Central memory CD4-positive, alpha-beta T cell (primary cell): ENCODE data around the gene SLIT3.
"Not testable (repeated sequence)": the region's sequence is repeated elsewhere in the genome, so short reads cannot be mapped to it uniquely, and the experiment has no call there.

Source experiments
- DNase-seq: peaks from one replicate; pipeline ENCODE4 v3.0.0; 2022

The SLIT3 gene

DNA sequence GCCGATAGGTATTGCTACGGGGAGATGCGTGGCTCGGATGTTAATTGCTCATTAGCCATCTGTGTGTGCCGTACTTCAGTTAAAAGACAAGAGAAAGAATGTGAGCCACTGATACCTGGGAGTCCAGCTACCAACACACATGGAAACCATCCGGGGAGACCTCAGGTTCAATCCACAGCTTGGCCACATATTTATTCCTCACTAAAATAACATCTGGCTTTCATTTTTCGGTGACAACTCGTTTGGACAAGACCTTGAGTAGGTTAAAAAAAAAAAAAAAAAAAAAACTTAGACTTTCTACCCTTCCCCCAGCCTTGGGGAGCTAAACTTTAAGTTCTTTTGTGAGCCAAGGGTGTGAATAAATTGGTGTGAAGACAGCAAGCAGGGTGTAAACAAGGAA is 84.1 kb downstream of the SLIT3 start:
- DNase-seq = no peak

DNA sequence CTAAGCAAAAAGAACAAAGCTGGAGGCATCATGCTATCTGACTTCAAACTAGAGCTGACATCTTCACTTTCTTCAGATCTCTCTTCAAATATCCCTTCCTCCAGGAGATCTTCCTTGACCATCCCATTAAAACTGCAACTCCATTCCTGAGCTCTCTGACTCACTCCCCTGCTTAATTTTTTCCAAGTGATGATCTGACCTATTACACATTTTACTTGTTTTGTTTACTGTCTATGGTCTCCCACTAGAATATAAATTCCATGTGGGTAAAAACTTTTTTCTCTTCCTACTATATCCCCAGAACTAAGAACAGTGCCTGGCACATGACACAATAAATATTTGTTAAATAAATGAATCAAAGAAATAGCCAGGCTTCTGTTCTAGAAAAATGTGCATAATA is 87.5 kb downstream of the SLIT3 start:
- no peak for DNase-seq

DNA sequence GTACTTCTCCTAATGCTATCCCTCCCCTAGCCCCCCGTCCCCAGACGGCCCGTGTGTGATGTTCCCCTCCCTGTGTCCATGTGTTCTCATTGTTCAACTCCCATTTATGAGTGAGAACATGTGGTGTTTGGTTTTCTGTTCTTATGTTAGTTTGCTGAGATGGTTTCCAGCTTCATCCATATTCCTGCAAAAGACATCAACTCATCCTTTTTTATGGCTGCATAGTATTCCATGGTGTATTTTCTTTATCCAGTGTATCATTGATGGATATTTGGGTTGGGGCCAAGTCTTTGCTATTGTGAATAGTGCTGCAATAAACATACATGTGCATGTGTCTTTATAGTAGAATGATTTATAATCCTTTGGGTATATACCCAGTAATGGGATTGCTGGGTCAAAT is 89.2 kb downstream of the SLIT3 start:
- DNase-seq = not testable (repeated sequence)

DNA sequence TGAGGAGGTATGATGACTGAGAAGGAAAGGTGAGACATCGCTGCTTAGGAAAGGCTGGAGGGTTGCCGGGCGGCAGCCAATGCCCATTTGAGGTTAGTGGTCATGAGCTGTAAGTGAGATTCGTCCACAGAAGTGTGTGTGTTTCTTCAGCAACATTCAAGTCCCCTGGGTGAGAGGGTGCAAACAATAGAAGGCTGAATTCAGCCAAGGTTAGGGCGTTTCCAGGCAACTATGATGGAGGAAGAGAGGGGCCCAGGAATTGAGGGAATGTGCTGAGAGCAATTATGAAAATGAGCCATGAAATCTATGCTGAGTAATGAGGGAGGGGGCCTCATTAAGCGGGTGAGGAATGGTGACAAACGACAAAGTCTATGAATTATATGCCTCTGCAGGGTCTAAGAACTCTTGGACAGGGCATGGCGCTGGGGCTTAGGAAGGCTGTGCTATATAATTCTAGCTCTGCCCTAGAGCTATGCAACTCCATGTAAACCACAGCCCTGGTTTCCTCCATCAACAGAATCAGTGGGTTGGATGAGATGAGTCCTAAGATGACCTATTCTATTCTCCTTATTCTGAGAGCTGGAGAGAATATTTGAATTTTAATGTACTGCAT is 96.0 kb downstream of the SLIT3 start:
- DNase-seq = no peak

DNA sequence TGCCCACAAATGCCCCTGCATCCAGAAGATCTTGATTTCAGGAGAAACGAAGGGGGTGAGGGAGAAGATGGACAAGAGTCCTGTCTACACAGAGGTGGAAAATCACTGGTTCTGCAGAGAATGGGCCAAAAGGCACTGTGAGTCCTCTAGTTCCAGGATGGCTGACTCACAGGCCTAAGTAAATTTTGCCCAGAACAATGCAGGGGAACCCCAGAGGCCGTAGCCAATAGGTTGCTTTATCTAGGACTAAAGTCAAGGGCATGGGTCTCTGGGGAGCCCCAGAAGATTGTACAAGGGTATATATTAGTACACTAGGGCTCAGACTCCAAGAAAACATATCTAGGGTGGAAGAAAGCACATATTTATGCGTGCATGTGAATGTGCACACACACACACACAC is 98.0 kb downstream of the SLIT3 start:
- DNase-seq = no peak

DNA sequence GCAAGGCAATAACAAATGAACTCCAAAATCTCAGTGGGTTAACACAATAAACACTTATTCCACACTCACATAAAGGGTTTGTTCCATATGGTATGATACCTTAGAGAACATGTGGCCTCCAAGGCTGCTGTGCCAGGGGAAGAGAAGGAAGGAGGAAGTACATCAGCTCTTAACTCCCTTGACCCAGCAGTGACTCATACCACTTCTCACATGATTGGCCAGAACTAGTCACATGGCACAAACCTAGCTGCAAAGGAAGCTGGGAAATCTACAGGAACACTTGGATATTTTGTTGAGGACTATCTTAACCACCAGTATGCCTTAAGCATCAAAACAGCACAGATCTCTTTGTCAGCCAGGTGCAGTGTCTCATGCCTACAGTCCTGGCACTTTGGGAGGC is 99.3 kb downstream of the SLIT3 start:
- no peak for DNase-seq

DNA sequence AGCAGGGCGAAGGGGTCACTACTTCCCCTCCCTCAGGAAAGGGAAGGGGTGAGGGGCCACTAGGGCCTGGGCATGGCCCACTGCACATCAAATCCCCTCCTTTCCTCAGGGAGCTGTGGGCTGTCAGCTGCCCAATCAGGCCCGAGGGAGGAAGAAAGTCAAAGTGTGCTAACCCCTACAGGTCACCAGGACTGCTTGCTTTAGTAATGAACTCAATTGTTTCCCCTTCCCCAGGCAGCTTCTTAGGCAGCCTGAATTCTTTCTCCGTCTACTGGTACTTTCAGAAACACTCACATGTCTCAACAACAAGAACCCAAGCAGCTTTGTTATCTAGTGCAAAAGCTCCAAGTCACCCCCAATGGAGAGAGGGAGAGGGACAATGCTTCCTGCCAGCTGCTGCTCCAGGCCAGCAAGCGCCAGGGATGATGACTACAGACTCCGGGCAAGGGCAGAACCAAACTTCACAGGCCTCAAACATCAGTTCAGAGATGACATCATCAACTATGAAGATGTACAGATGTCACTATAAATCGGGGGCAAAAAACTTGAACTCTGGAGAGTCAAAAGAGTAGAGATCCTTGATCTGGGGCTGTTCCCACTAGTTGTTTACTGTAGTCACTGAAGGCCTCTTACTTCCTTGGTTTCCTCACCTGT is 100.7 kb downstream of the SLIT3 start:
- DNase-seq = no peak

DNA sequence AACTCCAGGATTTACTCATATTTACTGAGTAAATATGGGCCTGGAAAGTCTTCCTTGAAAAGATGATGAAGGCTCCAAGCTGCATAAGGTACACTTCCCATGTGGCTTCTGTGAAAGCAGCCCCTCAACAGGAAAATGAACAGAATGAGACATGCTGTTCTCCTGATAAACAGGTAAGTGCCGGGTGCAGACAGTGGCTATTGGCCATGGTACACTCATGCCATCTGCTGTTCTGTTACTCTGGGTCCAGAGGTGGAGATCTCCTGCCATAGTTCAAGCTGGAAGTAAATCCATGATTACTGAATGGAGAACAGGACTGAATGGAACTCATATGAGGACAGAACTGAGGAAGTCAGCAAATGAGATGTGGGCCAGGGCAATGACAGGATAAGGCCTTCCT is 103.6 kb downstream of the SLIT3 start:
- DNase-seq = no peak

DNA sequence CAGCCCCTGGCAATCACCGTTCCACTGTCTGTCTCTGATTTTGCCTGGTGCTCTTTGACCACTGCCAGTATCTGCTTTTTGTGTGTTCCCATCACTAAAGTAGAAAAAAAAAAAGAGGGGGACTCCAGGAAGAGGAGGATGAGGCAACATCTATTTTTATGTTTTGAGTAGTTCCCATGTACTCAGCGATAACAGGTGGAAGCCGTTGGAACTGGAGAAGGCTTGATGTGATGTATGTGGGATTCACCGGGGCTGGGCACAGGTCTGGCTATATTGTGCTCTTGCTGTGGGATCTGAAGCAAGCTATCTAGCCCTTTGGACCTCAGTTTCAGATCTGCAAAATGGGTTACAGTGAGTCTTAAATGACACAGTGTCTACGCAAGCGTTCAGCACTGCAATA is 104.9 kb downstream of the SLIT3 start:
- DNase-seq = no peak

DNA sequence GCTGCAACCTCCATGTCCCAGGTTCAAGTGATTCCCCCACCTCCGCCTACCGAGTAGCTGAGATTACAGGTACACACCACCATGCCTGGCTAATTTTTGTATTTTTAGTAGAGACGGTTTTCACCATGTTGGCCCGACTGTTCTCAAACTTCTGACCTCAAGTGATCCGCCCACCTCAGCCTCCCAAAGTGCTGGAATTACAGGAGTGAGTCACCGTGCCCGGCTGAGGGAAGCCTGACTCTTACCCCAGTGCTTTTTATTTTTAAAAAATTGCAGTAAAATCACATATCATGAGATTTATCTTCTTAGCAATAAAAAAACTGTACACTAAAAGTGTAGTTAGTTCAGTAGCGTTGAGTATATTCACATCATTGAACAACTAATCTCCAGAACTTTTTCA is 105.3 kb downstream of the SLIT3 start:
- DNase-seq = no peak

DNA sequence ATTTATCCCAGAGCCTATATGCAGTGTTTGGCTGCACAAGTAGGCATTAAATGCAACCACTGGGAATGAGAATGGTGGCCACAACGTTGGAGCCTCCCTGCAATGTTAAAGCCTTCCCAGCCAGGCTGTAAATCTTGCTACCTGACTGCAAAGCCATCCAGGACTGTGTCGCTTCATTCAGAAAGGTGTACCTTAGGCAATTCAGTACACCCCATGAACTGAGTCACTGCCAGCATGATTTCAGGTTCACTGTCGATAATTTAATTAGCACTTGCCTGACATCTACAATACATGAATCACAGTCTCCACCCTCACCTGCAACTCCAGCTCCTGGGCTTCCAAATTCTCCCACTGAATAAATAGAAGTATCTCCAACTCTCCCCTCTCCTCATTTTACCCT is 108.4 kb downstream of the SLIT3 start:
- no peak for DNase-seq

DNA sequence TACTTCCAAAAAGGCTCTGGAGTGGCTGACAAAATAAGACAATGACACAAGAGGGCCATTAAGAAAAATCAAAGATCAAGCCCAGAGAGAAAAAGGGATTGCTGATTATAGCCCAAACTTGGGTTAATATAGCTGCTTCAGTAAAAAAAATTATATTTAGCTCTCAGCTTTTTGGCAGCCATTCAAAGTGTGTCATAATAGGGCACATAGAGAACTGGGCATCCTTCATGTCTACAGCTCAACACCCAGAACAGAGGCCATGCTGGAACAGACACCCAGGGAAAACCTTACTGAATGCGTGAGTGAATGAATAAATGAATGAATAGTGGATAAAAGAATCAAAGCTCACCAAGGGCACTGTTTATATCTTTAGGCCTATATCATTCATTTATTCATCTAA is 110.1 kb downstream of the SLIT3 start:
- DNase-seq = no peak

DNA sequence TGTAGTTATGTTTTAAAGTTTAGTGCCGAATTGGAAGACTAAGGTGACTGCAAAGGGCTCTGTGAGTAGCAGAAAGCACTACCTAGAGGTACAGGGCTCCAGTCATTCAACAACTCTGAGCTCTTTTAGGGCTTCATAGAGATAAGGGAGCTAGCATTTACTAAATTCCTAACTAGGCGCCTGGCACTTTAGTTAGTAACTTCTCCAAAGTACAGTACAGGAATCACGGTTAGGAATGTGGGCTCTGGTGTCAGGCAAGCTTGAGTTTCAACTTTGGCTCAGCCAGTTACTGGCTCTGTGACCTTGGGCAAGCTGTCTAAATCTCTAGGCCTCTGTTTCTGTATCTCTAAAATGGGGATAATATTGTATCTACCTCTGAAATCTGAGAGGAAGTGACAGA is 115.3 kb downstream of the SLIT3 start:
- no peak for DNase-seq

DNA sequence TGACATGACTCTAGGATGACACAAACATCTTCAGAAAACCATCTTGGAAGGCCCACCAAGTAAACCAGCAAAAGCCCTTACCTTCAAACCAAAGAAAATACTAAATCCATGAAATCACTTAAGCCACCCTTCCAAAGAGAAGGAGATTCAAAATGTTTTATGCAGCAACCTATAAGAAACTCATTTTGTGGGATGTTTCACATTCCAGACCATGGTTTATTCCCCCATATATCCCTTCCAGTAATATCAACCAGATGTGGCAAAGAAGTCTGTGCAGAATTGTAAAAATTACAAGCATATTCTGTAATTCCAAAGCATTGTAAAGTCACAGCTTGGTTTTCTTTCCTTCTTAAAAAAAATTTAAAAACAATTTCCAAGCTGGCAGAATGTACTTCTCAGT is 117.4 kb downstream of the SLIT3 start:
- no peak for DNase-seq

DNA sequence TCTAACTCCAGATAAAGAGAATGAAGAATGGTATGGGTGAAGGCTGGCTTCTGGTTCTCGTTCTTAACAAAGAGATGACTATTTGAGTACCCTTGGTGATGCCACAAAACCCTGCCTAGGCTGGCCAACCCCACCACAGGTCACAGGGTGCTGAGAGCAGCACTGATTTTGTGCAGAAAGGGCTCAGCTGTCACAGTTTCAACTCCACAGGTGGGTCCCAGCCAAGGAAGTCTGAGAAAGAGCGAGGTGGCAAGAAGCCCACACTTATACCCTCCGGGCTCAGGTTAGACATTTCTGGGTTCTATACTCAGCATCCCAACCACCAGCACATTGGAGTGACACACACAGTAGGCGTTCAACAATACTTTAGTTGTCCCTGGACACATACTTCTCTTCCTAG is 118.1 kb downstream of the SLIT3 start:
- no peak for DNase-seq

DNA sequence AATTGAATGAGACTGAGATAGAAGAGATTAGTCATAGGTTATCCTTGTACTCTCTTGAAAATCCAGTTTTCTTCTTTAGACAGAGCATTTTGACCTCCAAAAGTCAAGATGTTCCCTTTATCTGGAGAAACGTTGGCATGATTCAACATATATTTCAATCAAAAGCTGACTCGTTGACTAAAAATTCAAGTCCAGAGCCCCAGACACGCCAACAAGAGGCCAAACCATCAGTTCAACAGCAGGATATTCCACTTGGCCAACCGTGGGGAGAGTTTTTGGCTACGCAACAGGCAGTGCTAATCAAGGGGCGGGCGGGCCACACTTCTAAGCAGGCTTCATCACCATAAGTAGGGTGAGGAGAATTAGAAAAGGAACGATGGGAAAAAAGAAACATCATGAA is 119.1 kb downstream of the SLIT3 start:
- DNase-seq = no peak

DNA sequence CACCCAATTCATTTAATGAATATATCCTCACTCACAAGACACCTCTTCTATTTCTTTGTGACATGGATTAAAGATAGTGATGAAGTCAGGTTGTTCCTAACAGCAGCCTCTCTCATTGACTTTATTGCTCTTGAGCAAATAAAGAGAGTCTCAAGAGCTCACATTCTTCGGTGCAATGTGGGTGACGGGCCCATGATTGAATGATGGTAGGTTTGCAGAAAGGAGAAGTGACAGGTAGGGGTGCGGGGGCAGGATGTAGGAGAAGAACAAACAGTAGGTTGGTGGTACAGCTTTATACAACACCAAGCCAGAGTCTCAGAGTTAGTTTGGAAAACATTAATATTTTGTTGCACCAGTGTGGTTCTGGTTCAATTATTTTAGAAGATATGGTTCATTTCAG is 122.2 kb downstream of the SLIT3 start:
- DNase-seq = no peak

DNA sequence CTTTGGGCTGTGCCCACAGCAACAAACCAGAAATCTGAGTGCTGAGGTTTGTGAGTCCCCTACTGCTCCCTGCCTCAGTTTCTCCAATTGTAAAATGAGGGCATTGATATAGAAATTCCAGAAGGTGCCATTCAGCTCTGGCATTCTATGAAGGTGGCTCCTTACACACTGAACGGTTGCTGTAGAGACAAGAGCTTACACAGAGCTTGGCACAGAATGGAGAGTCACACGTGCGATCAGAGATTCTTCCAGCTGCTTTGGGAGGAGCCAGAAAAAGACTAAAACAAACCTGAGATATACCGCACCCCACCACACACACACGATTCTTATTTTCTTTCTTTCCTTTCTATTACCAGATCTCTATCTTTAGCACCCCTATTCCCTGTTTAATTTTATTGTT is 122.7 kb downstream of the SLIT3 start:
- no peak for DNase-seq

DNA sequence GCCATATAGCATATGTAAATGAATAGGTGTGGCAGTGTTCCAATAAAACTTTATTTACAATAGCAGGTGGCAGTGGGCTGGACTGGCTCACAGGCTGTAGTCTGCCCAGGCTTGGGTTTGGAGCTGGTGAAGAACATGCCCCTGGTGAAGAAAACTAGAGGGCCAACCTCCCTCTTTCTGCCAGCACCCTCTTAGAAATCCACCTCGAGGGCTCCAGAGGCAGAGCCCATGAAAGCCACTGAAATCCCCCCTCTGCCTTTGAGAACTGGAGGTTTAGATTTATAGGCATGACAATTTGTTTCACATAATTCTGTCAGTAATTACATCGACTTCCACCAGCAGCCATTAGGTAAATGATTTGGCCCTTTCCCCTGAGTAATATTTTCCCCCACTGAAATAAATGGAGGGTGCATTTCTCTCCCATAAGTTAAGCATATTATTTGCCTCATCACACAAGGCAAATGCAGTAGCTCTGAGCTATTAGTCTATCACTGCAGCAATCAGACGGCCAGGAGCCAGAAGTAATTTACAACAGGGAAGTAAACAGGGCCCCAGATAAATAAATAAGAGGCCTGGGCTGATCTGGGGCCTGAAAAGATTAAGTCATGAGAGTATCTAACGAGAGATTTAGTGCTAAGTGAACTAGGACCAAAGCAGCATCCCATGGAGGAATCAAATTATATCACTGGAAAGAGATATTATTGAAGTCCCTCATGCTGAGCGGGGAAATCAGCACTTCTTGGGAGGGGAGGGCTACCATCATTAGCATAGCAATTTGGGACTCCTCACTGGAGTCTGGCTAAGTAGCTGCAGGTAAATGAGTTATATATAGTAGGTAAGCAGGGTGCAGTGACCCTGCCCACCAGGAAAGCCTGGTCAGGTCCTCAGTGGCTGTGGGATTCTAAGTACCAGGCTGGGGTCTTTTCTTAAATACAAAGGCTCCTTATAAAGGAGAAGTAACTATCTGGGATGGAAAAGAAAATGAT is 123.9 kb downstream of the SLIT3 start:
- DNase-seq = no peak

DNA sequence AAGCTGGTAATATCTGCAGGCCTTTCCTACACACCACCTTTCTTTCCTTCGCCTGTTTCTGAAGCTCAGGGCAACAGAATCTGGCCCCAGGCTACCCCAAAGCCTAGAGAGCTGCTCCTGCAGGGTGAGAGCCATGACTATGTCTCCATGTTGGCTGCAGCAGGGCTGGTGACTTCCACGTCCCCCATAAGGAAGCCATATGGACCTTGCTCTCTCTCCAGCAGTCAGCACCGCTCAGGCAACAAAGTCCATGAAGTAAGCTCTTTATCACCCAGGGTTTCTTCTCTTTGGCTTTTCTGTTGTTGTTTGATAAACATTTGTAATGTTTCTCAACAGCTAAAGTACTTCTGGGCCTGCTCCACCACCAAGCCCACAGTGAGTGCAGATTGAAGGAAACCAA is 125.2 kb downstream of the SLIT3 start:
- no peak for DNase-seq

DNA sequence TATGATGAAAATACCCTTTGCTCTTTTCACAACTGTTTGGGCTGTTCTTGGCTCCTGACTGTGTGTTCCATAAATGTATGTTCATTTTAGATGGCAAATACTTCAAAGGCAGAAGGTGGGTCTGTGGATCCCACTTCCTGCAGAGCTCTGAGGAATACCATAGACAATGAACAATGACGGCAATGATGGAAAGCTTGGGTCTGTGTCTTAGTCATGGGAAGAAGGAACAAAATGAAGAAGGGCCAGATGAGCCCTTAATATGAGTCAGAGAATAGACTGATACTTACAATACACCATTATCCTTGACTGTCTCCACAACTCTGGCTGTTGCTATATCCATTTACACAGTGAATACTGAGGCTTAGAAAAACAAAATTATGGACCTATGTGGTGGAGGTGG is 126.0 kb downstream of the SLIT3 start:
- no peak for DNase-seq

DNA sequence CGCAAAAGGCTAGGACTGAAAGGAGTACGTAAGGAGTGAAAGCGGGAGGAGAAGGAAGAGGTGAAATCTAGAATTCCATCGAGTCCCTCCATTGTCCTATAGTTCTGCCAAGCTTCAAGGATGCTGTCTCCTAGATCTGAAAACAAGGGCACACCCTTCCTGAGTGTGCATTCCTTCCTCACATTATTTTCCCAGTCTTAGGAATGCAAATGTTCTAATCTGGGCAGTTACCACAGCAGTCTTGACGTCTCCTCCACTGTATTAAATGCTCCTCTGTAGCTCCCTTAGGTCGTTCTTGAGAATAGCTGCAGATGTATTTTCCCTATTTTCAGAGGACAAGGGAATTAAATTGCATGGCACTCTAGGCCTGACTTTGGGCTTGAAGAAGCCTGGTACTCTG is 127.6 kb downstream of the SLIT3 start:
- no peak for DNase-seq

DNA sequence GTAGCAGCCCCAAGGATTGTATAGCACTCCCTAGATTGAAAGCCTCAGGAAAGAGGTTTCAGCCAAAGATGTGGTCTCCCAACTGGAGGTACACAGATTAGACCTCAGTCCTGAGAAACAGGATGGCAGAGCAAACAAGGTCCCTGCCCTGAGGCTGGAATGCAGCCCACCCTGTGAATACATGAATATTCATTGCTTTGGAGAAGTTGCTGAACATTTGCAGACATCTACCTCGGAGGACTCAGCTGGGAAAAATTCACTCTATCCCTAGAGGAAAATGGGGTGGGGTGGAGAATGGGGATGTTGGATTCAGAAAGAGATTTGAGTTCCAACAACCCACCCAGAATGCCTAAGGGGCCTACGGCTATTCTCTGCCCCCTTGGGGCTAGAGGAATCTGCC is 129.4 kb downstream of the SLIT3 start:
- DNase-seq = no peak

DNA sequence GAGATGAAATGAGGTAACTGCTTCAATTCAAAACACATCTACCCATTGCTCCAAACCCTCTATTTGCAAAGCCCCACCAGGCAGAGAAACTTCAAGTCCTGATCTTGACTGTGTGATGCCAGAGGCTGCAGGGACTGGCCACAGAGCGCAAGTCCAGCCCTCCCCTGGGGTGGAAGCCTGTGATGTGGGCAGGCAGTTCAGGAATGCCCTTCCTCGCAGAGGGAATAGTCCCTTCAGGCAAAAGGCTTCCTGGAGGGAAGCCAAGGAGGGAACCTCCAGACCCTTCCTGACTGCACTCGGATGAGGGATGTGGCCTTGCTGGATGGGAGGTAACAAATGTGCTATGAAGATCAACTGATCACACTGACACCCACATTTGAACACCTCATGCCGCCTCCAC is 131.2 kb downstream of the SLIT3 start:
- no peak for DNase-seq
